Liver (tissue), 9 donors: ENCODE data around the gene EML6. TPM values are rescaled to one million over a fixed set of nuclear protein-coding genes. Genes with fewer than 3 reads are reported as not detected.

ENCODE experiments used
- DNase-seq: peaks from one replicate; pipeline ENCODE4 v3.0.0-alpha.2; 2017; ENCODE audit warnings: low spot score
- H3K27ac ChIP-seq, 2 donors: one replicate each; pipeline ENCODE4 v1.7.0; 2013; ENCODE audit warnings: inconsistent platforms in 2 of 2, low read length in 2 of 2, control low read depth in 1 of 2, low read depth in 1 of 2, mild to moderate bottlenecking in 1 of 2
- H3K27me3 ChIP-seq, 4 donors: one replicate each; pipeline versions ENCODE4 v1.6.1 to v1.7.0; 2013; ENCODE audit warnings: low read length in 3 of 4, inconsistent platforms in 1 of 4, mild to moderate bottlenecking in 1 of 4, moderate library complexity in 1 of 4; ENCODE audit not compliant: control insufficient read depth in 4 of 4, insufficient read depth in 4 of 4
- H3K36me3 ChIP-seq, 4 donors: one replicate each; pipeline versions ENCODE4 v1.6.1 to v1.7.0; 2013; ENCODE audit warnings: low read length in 3 of 4, mild to moderate bottlenecking in 3 of 4, low read depth in 1 of 4, moderate library complexity in 1 of 4; ENCODE audit not compliant: control insufficient read depth in 4 of 4, insufficient read depth in 3 of 4
- H3K4me1 ChIP-seq, 4 donors: one replicate each; pipeline versions ENCODE4 v1.6.1 to v1.7.0; 2013; ENCODE audit warnings: low read length in 3 of 4, mild to moderate bottlenecking in 3 of 4, moderate library complexity in 1 of 4; ENCODE audit not compliant: control insufficient read depth in 4 of 4, insufficient read depth in 4 of 4
- H3K4me3 ChIP-seq, 3 donors: one replicate each; pipeline versions ENCODE4 v1.6.1 to v1.7.0; 2013; ENCODE audit warnings: low read length in 3 of 3, control low read depth in 1 of 3, low read depth in 1 of 3, mild to moderate bottlenecking in 1 of 3
- H3K9ac ChIP-seq, 2 donors: one replicate each; pipeline ENCODE4 v1.7.0; 2013; ENCODE audit warnings: low read length in 2 of 2, mild to moderate bottlenecking in 2 of 2, moderate library complexity in 2 of 2, control low read depth in 1 of 2, low read depth in 1 of 2
- H3K9me3 ChIP-seq, 4 donors: one replicate each; pipeline versions ENCODE4 v1.6.1 to v1.7.0; 2013; ENCODE audit warnings: low read length in 3 of 4; ENCODE audit not compliant: control insufficient read depth in 4 of 4
- ATF3 ChIP-seq: IDR thresholded peaks from 2 replicates; pipeline ENCODE4 v1.6.1; 2016; ENCODE audit warnings: antibody characterized with exemption
- CTCF ChIP-seq: fragments of 150-350 bp; IDR thresholded peaks from 2 replicates; pipeline ENCODE4 v1.5.1; 2017; ENCODE audit warnings: improper control_type of control experiment, low read depth, low read length; ENCODE audit not compliant: missing input control
- EGR1 ChIP-seq, 2 donors: IDR thresholded peaks; 2 replicates each; pipeline ENCODE4 v1.6.1; 2016 to 2018; ENCODE audit warnings: antibody characterized with exemption in 2 of 2, low read depth in 2 of 2
- FOXA1 ChIP-seq: IDR thresholded peaks from 2 replicates; pipeline ENCODE4 v1.6.1; 2016; ENCODE audit warnings: antibody characterized with exemption
- FOXA2 ChIP-seq: IDR thresholded peaks from 2 replicates; pipeline ENCODE4 v1.6.1; 2016; ENCODE audit warnings: antibody characterized with exemption
- GABPA ChIP-seq, 2 donors: IDR thresholded peaks in 1 of 2; conservative IDR thresholded peaks in 1 of 2; 2 replicates each; pipeline ENCODE4 v1.6.1; 2016; ENCODE audit warnings: antibody characterized with exemption in 2 of 2, mild to moderate bottlenecking in 1 of 2, moderate library complexity in 1 of 2
- HNF4A ChIP-seq, 2 donors: conservative IDR thresholded peaks; 2 replicates each; pipeline ENCODE4 v1.6.1; 2016; ENCODE audit warnings: antibody characterized with exemption in 2 of 2, mild to moderate bottlenecking in 2 of 2
- HNF4G ChIP-seq: IDR thresholded peaks from 2 replicates; pipeline ENCODE4 v1.6.1; 2016; ENCODE audit warnings: antibody characterized with exemption
- JUND ChIP-seq, 2 donors: IDR thresholded peaks; 2 replicates each; pipeline ENCODE4 v1.6.1; 2016; ENCODE audit warnings: antibody characterized with exemption in 2 of 2
- MAX ChIP-seq: IDR thresholded peaks from 2 replicates; pipeline ENCODE4 v1.6.1; 2016; ENCODE audit warnings: antibody characterized with exemption
- NR2F2 ChIP-seq: IDR thresholded peaks from 2 replicates; pipeline ENCODE4 v1.6.1; 2016; ENCODE audit warnings: antibody characterized with exemption
- RAD21 ChIP-seq, 2 donors: IDR thresholded peaks; 2 replicates each; pipeline ENCODE4 v1.6.1; 2016; ENCODE audit warnings: antibody characterized with exemption in 2 of 2, mild to moderate bottlenecking in 2 of 2
- REST ChIP-seq: IDR thresholded peaks from 2 replicates; pipeline ENCODE4 v1.6.1; 2016; ENCODE audit warnings: antibody characterized with exemption, mild to moderate bottlenecking
- RXRA ChIP-seq, 2 donors: IDR thresholded peaks; 2 replicates each; pipeline ENCODE4 v1.6.1; 2017 to 2018; ENCODE audit warnings: antibody characterized with exemption in 2 of 2, mild to moderate bottlenecking in 1 of 2
- SP1 ChIP-seq: IDR thresholded peaks from 2 replicates; pipeline ENCODE4 v1.6.1; 2018; ENCODE audit warnings: antibody characterized with exemption, mild to moderate bottlenecking
- TAF1 ChIP-seq: conservative IDR thresholded peaks from 2 replicates; pipeline ENCODE4 v1.6.1; 2016; ENCODE audit warnings: antibody characterized with exemption, mild to moderate bottlenecking
- YY1 ChIP-seq: IDR thresholded peaks from 2 replicates; pipeline ENCODE4 v1.6.1; 2016; ENCODE audit warnings: antibody characterized with exemption, mild to moderate bottlenecking
- ZBTB33 ChIP-seq: IDR thresholded peaks from 2 replicates; pipeline ENCODE4 v1.6.1; 2016; ENCODE audit warnings: antibody characterized with exemption
- WGBS: extraction: QIAGEN DNeasy Blood & Tissue Kit; methylation state at CpG from one replicate; pipeline ENCODE4 v1.1.7; 2013; 5-methylcytosine and 5-hydroxymethylcytosine counted together
- polyA plus RNA-seq, 2 donors: library from polyadenylated mRNA; stranded (reverse) in 1 of 2; unstranded in 1 of 2; fragments of 200-250 nt in 1 of 2; fragments of >200 nt in 1 of 2; fragmentation: Nextera tagmentation in 1 of 2; extraction: Ambion mirVana in 1 of 2; gene quantifications; one replicate each; pipeline versions ENCODE4 v1.2.1 to v1.2.3, GENCODE V29; 2013 to 2015
- total RNA-seq, 2 donors: library from RNA; depleted of rRNA; stranded (reverse); fragments of >200 nt; gene quantifications; one replicate each; pipeline ENCODE4 v1.2.3, GENCODE V29; 2014
- donor health status: healthy.
- donor health status: healthy.
- donor health status: healthy.
- donor health status: healthy.
- donor health status: healthy.

EML6 gene
- total and polyA plus RNA-seq, 4 donors = 0.33 to 3.0 (median 1.4) TPM

GRCh38 chr2:54740333-54740732 lies 16.9 kb downstream of the EML6 start:
- Histone ChIP-seq H3K36me3 (no peaks in the 10 kb centered on the region), H3K4me3 (no peak overlapping the region), H3K4me1 (no peaks in the 10 kb centered on the region), H3K9me3 (no peaks in the 10 kb centered on the region), H3K27me3 (no peaks in the 10 kb centered on the region), H3K9ac (no peak overlapping the region), H3K27ac (no peak overlapping the region)
- 57% methylated on average over 2 of the region's 2 CpGs for WGBS
- TF ChIP-seq RXRA (IDR thresholded peaks at IDR 0.05) (no peak), RAD21 (IDR thresholded peaks at IDR 0.05) (no peak), JUND (IDR thresholded peaks at IDR 0.05) (no peak), REST (no peak), SP1 (no peak), MAX (no peak), YY1 (no peak), ZBTB33 (no peak), FOXA1 (no peak), CTCF (no peak), TAF1 (no peak), ATF3 (no peak), NR2F2 (no peak), HNF4A (conservative IDR thresholded peaks at IDR 0.05) (no peak), HNF4G (no peak), EGR1 (IDR thresholded peaks at IDR 0.05; ENCODE audit: low read depth in 2 of 2) (no peak), FOXA2 (no peak), GABPA (IDR thresholded peaks at IDR 0.05 in 1 of 2, conservative IDR thresholded peaks at IDR 0.05 in 1 of 2) (no peak)
- DNase-seq = no peak

GRCh38 chr2:54741250-54741649 lies 17.8 kb downstream of the EML6 start:
- Histone ChIP-seq H3K36me3 (no peaks in the 10 kb centered on the region), H3K4me1 (no peaks in the 10 kb centered on the region), H3K4me3 (no peak overlapping the region), H3K27me3 (no peaks in the 10 kb centered on the region), H3K9ac (no peak overlapping the region), H3K27ac (no peak overlapping the region), H3K9me3 (no peaks in the 10 kb centered on the region)
- 98% methylated on average over 1 of the region's 1 CpG for WGBS
- no peak for DNase-seq
- TF ChIP-seq HNF4G (no peak), REST (no peak)
